Adrenal gland (tissue), 12 donors: ENCODE data around the gene TSGA10. TPM values are rescaled to one million over a fixed set of nuclear protein-coding genes. Genes with fewer than 3 reads are reported as not detected.

Experiments
- DNase-seq, 7 donors: peaks; one replicate each; pipeline ENCODE4 v3.0.0-alpha.2; 2019 to 2020
- H3K27ac ChIP-seq, 5 donors: fragments of 200-600 bp; sonication (generic) in 4 of 5; 1 replicate in 3 of 5; 2 replicates in 2 of 5; pipeline versions ENCODE4 v1.5.1 to v1.8.0; 2016 to 2020; ENCODE audit warnings: mild to moderate bottlenecking in 1 of 5
- H3K27me3 ChIP-seq: fragments of 200-600 bp; 2 replicates; pipeline ENCODE4 v1.8.0; 2021
- H3K36me3 ChIP-seq, 2 donors: fragments of 200-600 bp; replicated peaks in 1 of 2; 1 replicate in 1 of 2; 2 replicates in 1 of 2; pipeline versions ENCODE4 v1.5.1 to v1.8.0; 2018 to 2022
- H3K4me1 ChIP-seq, 2 donors: fragments of 200-600 bp; replicated peaks in 1 of 2; 1 replicate in 1 of 2; 2 replicates in 1 of 2; pipeline versions ENCODE4 v1.5.1 to v1.8.0; 2018 to 2021
- H3K4me3 ChIP-seq, 4 donors: fragments of 200-600 bp; sonication (generic) in 3 of 4; one replicate each; pipeline ENCODE4 v1.5.1; 2016 to 2018
- H3K9me3 ChIP-seq, 3 donors: fragments of 200-600 bp; sonication (generic) in 1 of 3; replicated peaks in 1 of 3; 1 replicate in 2 of 3; 2 replicates in 1 of 3; pipeline versions ENCODE4 v1.5.1 to v1.8.0; 2016 to 2021
- POLR2A ChIP-seq, 2 donors: fragments of 450-650 bp; IDR thresholded peaks; one replicate each; pipeline ENCODE4 v1.6.1; 2017; ENCODE audit warnings: antibody characterized with exemption in 2 of 2, mild to moderate bottlenecking in 2 of 2, moderate library complexity in 1 of 2
- whole genome bisulfite sequencing, 4 donors: extraction: QIAGEN DNeasy Blood & Tissue Kit in 2 of 4; methylation state at CpG; one replicate each; pipeline versions ENCODE4 v1.1.5 to v1.1.7; 2013 to 2017; 5-methylcytosine and 5-hydroxymethylcytosine counted together
- intact Hi-C, 2 donors: fragments of 100-400 bp; cut with DNase I; formaldehyde crosslinking; loops; one replicate each; pipeline versions ENCODE4 v1.14.1 to v1.15.0; 2022 to 2023
- polyA plus RNA-seq, 3 donors: library from polyadenylated mRNA; stranded (reverse); fragments of 200-250 nt in 2 of 3; fragments of 350-450 nt in 1 of 3; fragmentation: Illumina TruSeq in 1 of 3; extraction: RNeasy Lipid Tissue Mini Kit (QIAGEN cat#74804) in 1 of 3; gene quantifications; one replicate each; pipeline ENCODE4 v1.2.3, GENCODE V29; 2013 to 2014
- total RNA-seq, 9 donors: library from RNA; depleted of rRNA in 4 of 9; stranded (reverse); fragments of >200 nt in 4 of 9; fragments of 120-200 nt in 1 of 9; fragmentation: NEBNext Ultra II Directional in 1 of 9; extraction: Animal tissue kit (Norgen Biotek cat#: 25700) in 1 of 9; gene quantifications; one replicate each; pipeline versions ENCODE4 v1.1.0 to v1.2.4, GENCODE V29; 2013 to 2023
- TF ChIP-seq, protein P1 (sequence below), 6 experiments: fragments of 450-650 bp in 4 of 6; fragments of 200-600 bp in 2 of 6; sonication (generic) in 1 of 6; IDR thresholded peaks; 1 replicate in 5 of 6; 2 replicates in 1 of 6; pipeline versions ENCODE4 v1.5.1 to v1.8.0; 2016 to 2021; ENCODE audit warnings: antibody characterized with exemption in 6 of 6, mild to moderate bottlenecking in 2 of 6, moderate library complexity in 1 of 6
- donor health status: healthy with polysubstance abuse.
- donor health status: Bipolar disorder and iron deficiency.
- donor health status: DM: yes; HTN: yes; CAD: no.
- donor health status: DM: no; HTN: no; CAD: no.
- donor health status: DM: no; HTN: no; CAD: no.
- donor health status: DM: yes; HTN: yes; CAD: no.

TSGA10 gene
- total and polyA plus RNA-seq, 12 donors = 2.3 to 24.1 (median 6.9) TPM

- intact Hi-C loops = no loop called here
- Histone ChIP-seq H3K27me3 (no peaks in the 10 kb centered on the region), H3K9me3 (peaks cover 0 to 13% (median 0%) of the 10 kb centered on the region in 3 donors), H3K4me3 (no peak overlapping the region), H3K4me1 (no peaks in the 10 kb centered on the region), H3K27ac (no peak overlapping the region), H3K36me3 (no peaks in the 10 kb centered on the region)
- WGBS, 4 donors = 79 to 100% (median 89%) methylated on average over 1 of the region's 1 CpG
- DNase-seq = no peak
- TF ChIP-seq POLR2A (IDR thresholded peaks at IDR 0.05) = no peak
- TF ChIP-seq, protein P1, sequence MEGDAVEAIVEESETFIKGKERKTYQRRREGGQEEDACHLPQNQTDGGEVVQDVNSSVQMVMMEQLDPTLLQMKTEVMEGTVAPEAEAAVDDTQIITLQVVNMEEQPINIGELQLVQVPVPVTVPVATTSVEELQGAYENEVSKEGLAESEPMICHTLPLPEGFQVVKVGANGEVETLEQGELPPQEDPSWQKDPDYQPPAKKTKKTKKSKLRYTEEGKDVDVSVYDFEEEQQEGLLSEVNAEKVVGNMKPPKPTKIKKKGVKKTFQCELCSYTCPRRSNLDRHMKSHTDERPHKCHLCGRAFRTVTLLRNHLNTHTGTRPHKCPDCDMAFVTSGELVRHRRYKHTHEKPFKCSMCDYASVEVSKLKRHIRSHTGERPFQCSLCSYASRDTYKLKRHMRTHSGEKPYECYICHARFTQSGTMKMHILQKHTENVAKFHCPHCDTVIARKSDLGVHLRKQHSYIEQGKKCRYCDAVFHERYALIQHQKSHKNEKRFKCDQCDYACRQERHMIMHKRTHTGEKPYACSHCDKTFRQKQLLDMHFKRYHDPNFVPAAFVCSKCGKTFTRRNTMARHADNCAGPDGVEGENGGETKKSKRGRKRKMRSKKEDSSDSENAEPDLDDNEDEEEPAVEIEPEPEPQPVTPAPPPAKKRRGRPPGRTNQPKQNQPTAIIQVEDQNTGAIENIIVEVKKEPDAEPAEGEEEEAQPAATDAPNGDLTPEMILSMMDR (IDR thresholded peaks at IDR 0.05) = no peak
These were observed 182.1 kb downstream of the TSGA10 start for GRCh38 chr2:98972582-98973167.

- 58 to 68% (median 63%) methylated on average over 7 of the region's 7 CpGs for WGBS, 4 donors
- no peak for DNase-seq
- Histone ChIP-seq H3K36me3 (no peaks in the 10 kb centered on the region), H3K27me3 (no peaks in the 10 kb centered on the region), H3K27ac (no peak overlapping the region), H3K4me3 (no peak overlapping the region), H3K9me3 (peaks cover 0 to 5% (median 0%) of the 10 kb centered on the region in 3 donors), H3K4me1 (no peaks in the 10 kb centered on the region)
- intact Hi-C loops = no loop called here
- TF ChIP-seq POLR2A (IDR thresholded peaks at IDR 0.05) = no peak
These were observed 194.8 kb downstream of the TSGA10 start for GRCh38 chr2:98959810-98960507.

DNA sequence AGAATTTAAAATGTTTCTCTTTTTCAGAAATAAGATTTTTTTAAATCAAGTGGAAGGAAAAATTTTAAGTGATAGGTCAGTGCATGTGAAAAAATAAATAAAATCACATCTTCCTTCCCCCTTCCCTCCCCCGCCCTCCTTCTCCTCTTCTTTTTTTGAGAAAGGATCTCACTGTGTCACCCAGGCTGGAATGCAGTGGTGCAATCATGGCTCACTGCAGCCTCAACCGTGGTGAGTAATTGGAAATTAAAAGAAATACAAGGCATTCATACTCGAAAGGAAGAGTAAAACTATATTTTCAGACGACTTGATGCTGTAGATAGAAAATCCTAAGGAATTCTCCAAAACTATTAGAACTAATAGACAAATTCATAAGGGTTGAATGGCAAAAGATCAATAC lies 201.8 kb downstream of the TSGA10 start:
- DNase-seq = no peak
- Histone ChIP-seq H3K27ac (no peak overlapping the region), H3K4me1 (no peaks in the 10 kb centered on the region), H3K36me3 (no peaks in the 10 kb centered on the region), H3K27me3 (no peaks in the 10 kb centered on the region), H3K4me3 (no peak overlapping the region), H3K9me3 (no peaks in the 10 kb centered on the region)
- intact Hi-C loops = no loop called here
- TF ChIP-seq, protein P1 (IDR thresholded peaks at IDR 0.05) = no peak
- no peak for TF ChIP-seq POLR2A (IDR thresholded peaks at IDR 0.05)
- 74 to 77% (median 75%) methylated on average over 4 of the region's 4 CpGs for WGBS, 4 donors

DNA sequence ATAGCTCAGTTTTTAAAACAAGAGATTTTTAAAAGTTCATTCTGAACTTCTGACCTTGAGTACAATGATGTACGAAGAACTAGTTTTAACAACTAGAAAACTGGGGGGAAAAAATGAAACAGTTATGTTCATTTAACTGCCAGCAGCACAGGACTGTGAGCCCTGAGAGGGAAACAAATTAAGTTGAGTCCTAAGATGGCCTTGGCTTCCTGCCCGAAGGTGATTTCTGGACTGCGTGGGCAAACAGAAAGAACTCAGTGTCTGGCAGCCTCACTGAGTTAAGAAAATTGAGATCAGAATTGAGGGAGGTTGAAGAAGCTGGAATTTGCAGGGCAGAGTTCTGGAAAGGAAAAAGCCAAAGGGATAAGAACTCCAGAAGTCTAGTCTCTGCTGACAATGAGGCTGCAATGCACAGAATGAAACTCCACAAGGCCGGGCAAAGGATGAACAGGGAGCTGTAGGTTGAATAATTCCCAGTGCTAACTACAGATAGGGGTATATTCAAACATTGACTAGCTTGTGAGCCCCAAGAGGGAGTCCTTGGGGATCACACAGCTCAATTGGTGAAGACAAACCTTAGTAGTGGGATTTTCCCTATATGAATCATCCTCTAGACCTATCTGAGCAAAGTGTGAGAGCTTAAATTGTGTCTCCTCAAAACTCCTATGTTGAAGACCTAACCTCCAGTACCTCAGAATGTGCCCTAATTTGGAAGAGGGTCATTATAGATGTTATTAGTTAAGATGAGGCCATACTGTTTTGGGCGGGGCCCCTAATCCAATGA lies 205.6 kb downstream of the TSGA10 start:
- TF ChIP-seq, protein P1 (IDR thresholded peaks at IDR 0.05) = no peak
- TF ChIP-seq POLR2A (IDR thresholded peaks at IDR 0.05) = no peak
- no peak overlapping the region for H3K27ac ChIP-seq
- intact Hi-C loops = no loop called here
- no peaks in the 10 kb centered on the region for H3K27me3 ChIP-seq
- no peaks in the 10 kb centered on the region for H3K36me3 ChIP-seq
- no peak overlapping the region for H3K4me3 ChIP-seq
- H3K9me3 ChIP-seq = no peaks in the 10 kb centered on the region
- H3K4me1 ChIP-seq = no peaks in the 10 kb centered on the region
- WGBS, 4 donors = 48 to 52% (median 50%) methylated on average over 5 of the region's 5 CpGs
- DNase-seq = peak; percentile 37 to 68 (median 46)
